B cell (primary cell): ENCODE results near the gene PPM1M. TPM values are rescaled to one million over a fixed set of nuclear protein-coding genes. Genes with fewer than 3 reads are reported as not detected.

Experiments used
- ATAC-seq: fragments of 200-7000 bp; cut with Tn5 transposase; one replicate; pipeline ENCODE4 v1.10.0; 2021; ENCODE audit warnings: low read depth, mild to moderate bottlenecking, moderate number of reproducible peaks, moderate library complexity
- CTCF ChIA-PET: fragments of 350-600 bp; sonication (Branson Sonifier 250); formaldehyde crosslinking; loops from one replicate; lab custom pipeline; 2021; ENCODE audit warnings: antibody characterized with exemption, inconsistent platforms; lab: Charles Lee
- POLR2A ChIA-PET: fragments of 350-600 bp; sonication (Branson Sonifier 250); formaldehyde crosslinking; loops from one replicate; lab custom pipeline; 2021; ENCODE audit warnings: antibody characterized with exemption; lab: Charles Lee
- DNase-seq: peaks from one replicate; pipeline ENCODE4 v3.0.0; 2013
- H2AFZ ChIP-seq: 2 replicates; pipeline ENCODE4 v1.6.1; 2012; ENCODE audit warnings: mild to moderate bottlenecking, low read depth, low read length; ENCODE audit not compliant: insufficient read depth, poor library complexity, severe bottlenecking
- H3K27ac ChIP-seq, 2 donors: 1 replicate in 1 of 2; 2 replicates in 1 of 2; pipeline ENCODE4 v1.5.1; 2012 to 2013; ENCODE audit warnings: low read length in 2 of 2, mild to moderate bottlenecking in 2 of 2, moderate library complexity in 1 of 2
- H3K27me3 ChIP-seq, 4 experiments: fragments of 200-600 bp in 1 of 4; sonication (generic) in 1 of 4; replicated peaks in 1 of 4; 1 replicate in 2 of 4; 2 replicates in 2 of 4; pipeline versions ENCODE4 v1.6.1 to v1.7.0; 2013 to 2016; ENCODE audit warnings: low read length in 3 of 4, mild to moderate bottlenecking in 2 of 4, mixed read lengths in 1 of 4, moderate library complexity in 1 of 4; ENCODE audit not compliant: insufficient read depth in 4 of 4, control insufficient read depth in 3 of 4; ENCODE audit errors: control extremely low read depth in 1 of 4
- H3K36me3 ChIP-seq, 2 experiments: replicated peaks in 1 of 2; 1 replicate in 1 of 2; 2 replicates in 1 of 2; pipeline versions ENCODE4 v1.6.1 to v1.7.1; 2013; ENCODE audit warnings: low read length in 1 of 2; ENCODE audit not compliant: insufficient read depth in 2 of 2, control insufficient read depth in 1 of 2; ENCODE audit errors: control extremely low read depth in 1 of 2, extremely low read depth in 1 of 2
- H3K4me1 ChIP-seq, 2 donors: fragments of 200-600 bp in 1 of 2; sonication (generic) in 1 of 2; 1 replicate in 1 of 2; 2 replicates in 1 of 2; pipeline versions ENCODE4 v1.5.1 to v1.6.1; 2013 to 2017; ENCODE audit warnings: low read length in 2 of 2; ENCODE audit not compliant: control insufficient read depth in 2 of 2, insufficient read depth in 2 of 2
- H3K4me2 ChIP-seq: replicated peaks from 2 replicates; pipeline ENCODE3; 2012; ENCODE audit warnings: mild to moderate bottlenecking, low read depth, low read length; ENCODE audit not compliant: poor library complexity, severe bottlenecking
- H3K4me3 ChIP-seq, 5 experiments: fragments of 200-600 bp in 1 of 5; sonication (generic) in 1 of 5; 1 replicate in 3 of 5; 2 replicates in 2 of 5; pipeline versions ENCODE4 v1.5.1 to v1.7.0; 2011 to 2016; ENCODE audit warnings: low read length in 4 of 5, mild to moderate bottlenecking in 4 of 5, low read depth in 2 of 5, control low read depth in 1 of 5, moderate library complexity in 1 of 5; ENCODE audit not compliant: insufficient read depth in 1 of 5; ENCODE audit errors: control extremely low read depth in 1 of 5, extremely low read depth in 1 of 5
- H3K79me2 ChIP-seq: fragments of 200-600 bp; sonication (generic); one replicate; pipeline ENCODE4 v1.6.0; 2016; ENCODE audit warnings: low read length; ENCODE audit not compliant: control insufficient read depth, insufficient read depth
- H3K9ac ChIP-seq: fragments of 200-600 bp; sonication (generic); 2 replicates; pipeline ENCODE4 v1.6.1; 2017; ENCODE audit warnings: mild to moderate bottlenecking, low read length, moderate library complexity
- H3K9me3 ChIP-seq, 3 donors: one replicate each; pipeline versions ENCODE4 v1.6.1 to v1.7.1; 2013; ENCODE audit warnings: low read length in 2 of 3; ENCODE audit not compliant: control insufficient read depth in 2 of 3, insufficient read depth in 1 of 3; ENCODE audit errors: control extremely low read depth in 1 of 3
- H4K20me1 ChIP-seq: 2 replicates; pipeline ENCODE4 v1.6.0; 2012; ENCODE audit warnings: mild to moderate bottlenecking, low read length; ENCODE audit not compliant: insufficient read depth, control insufficient read depth, poor library complexity, severe bottlenecking
- H3K27ac Mint-ChIP-seq: one replicate; pipeline ENCODE4 v1.8.0; 2021; ENCODE audit warnings: mixed read lengths
- H3K27me3 Mint-ChIP-seq: one replicate; pipeline ENCODE4 v1.8.0; 2021; ENCODE audit warnings: mixed read lengths
- H3K4me1 Mint-ChIP-seq: one replicate; pipeline ENCODE4 v1.8.0; 2021; ENCODE audit warnings: mixed read lengths
- H3K4me3 Mint-ChIP-seq: one replicate; pipeline ENCODE4 v1.8.0; 2021; ENCODE audit warnings: mixed read lengths
- H3K9me3 Mint-ChIP-seq: one replicate; pipeline ENCODE4 v1.8.0; 2022; ENCODE audit warnings: mixed read lengths; ENCODE audit not compliant: insufficient read depth
- CTCF ChIP-seq: fragments of 200-600 bp; IDR thresholded peaks from one replicate; pipeline ENCODE4 v1.8.0; 2022; ENCODE audit warnings: antibody characterized with exemption, mild to moderate bottlenecking
- EZH2 ChIP-seq: IDR thresholded peaks from 2 replicates; pipeline ENCODE4 v1.6.1; 2012; ENCODE audit warnings: borderline replicate concordance, low read depth, mild to moderate bottlenecking, moderate library complexity, low read length; ENCODE audit not compliant: insufficient read depth, poor library complexity, severe bottlenecking
- WGBS: methylation state at CpG from one replicate; pipeline ENCODE4 v1.1.5; 2013; ENCODE audit warnings: missing lambda C conversion rate; ENCODE audit not compliant: insufficient coverage; 5-methylcytosine and 5-hydroxymethylcytosine counted together
- intact Hi-C: fragments of 100-400 bp; cut with micrococcal nuclease; formaldehyde crosslinking; loops from one replicate; pipeline ENCODE4 v1.10.0; 2022
- polyA plus RNA-seq: library from polyadenylated mRNA; depleted of rRNA; stranded (reverse); fragments of >200 nt; gene quantifications from 2 replicates; pipeline ENCODE4 v1.2.3, GENCODE V29; 2012
- total RNA-seq, 2 donors: library from RNA; stranded (reverse); fragments of 120-200 nt in 1 of 2; gene quantifications; 1 replicate in 1 of 2; 2 replicates in 1 of 2; pipeline versions ENCODE4 v1.2.3 to v1.2.4, GENCODE V29; 2013 to 2022

PPM1M gene
- total and polyA plus RNA-seq, 2 donors (not counting 1 experiment from before 2014, with no cell fraction given) = 45.0 to 65.2 TPM

GRCh38 chr3:52197499-52197841, 48.1 kb upstream of the PPM1M start:
- Histone ChIP-seq H3K79me2 (peaks cover 26% of the 10 kb centered on the region), H3K4me1 (peaks cover 16 to 27% of the 10 kb centered on the region in 2 donors), H3K9me3 (no peaks in the 10 kb centered on the region), H3K9ac (peak overlapping the region; percentile 86), H3K4me3 (peak overlapping the region in 4 of 5 experiments; percentile 82 to 90 (median 86)), H3K27ac (peak overlapping the region; percentile 41 to 79), H3K4me2 (peak overlapping the region; percentile 85), H2AFZ (peak overlapping the region; percentile 94), H3K36me3 (peaks cover 3 to 10% of the 10 kb centered on the region in 2 experiments), H3K27me3 (no peaks in the 10 kb centered on the region), H4K20me1 (no peaks in the 10 kb centered on the region)
- ChIA-PET CTCF (interaction anchor here (1.8 to 1.9 kb wide), 2 partner anchors 23 to 28 kb away, joined by 6 read pairs; partner anchors contain the start of gene TLR9), POLR2A (interaction anchor here (0.6 to 1.1 kb wide), 4 partner anchors 36 to 339 kb away, joined by 3 to 11 read pairs (median 5); partner anchors contain the start of genes ABHD14B, POC1A and UQCC5)
- no peak for DNase-seq
- H3K27ac Mint-ChIP-seq = peak overlapping the region; percentile 88
- TF ChIP-seq CTCF (no peak), EZH2 (no peak)
- H3K9me3 Mint-ChIP-seq = no peaks in the 10 kb centered on the region
- intact Hi-C loops = loop anchor here (1.0 kb wide), 1 partner anchor 255 kb away; the partner anchor contains the start of gene PARP3
- H3K27me3 Mint-ChIP-seq = no peaks in the 10 kb centered on the region
- ATAC-seq = no peak
- peaks cover 37% of the 10 kb centered on the region for H3K4me1 Mint-ChIP-seq
- peak overlapping the region; percentile 92 for H3K4me3 Mint-ChIP-seq
- WGBS = 54% methylated on average over 9 of the region's 10 CpGs

GRCh38 chr3:52197842-52198625, 47.5 kb upstream of the PPM1M start, which contains the start of gene ALAS1:
TSS of gene ALAS1 (plus strand) at chr3:52198160. CDS start at chr3:52199242, 1,082 bp downstream.
- Mint-ChIP-seq H3K4me3 (peak within 1 kb of the TSS; percentile 92), H3K4me1 (peaks cover 42% of the 10 kb centered on the region), H3K9me3 (no peaks in the 10 kb centered on the region), H3K27ac (peak within 1 kb of the TSS; percentile 90), H3K27me3 (no peaks in the 10 kb centered on the region)
- Histone ChIP-seq H3K4me3 (peak within 1 kb of the TSS; percentile 9 to 90 (median 86)), H3K27me3 (no peaks in the 10 kb centered on the region), H4K20me1 (no peaks in the 10 kb centered on the region), H2AFZ (peak within 1 kb of the TSS; percentile 94), H3K79me2 (peaks cover 26% of the 10 kb centered on the region), H3K4me1 (peaks cover 19 to 33% of the 10 kb centered on the region in 2 donors), H3K9ac (peak within 1 kb of the TSS; percentile 86), H3K27ac (peak within 1 kb of the TSS; percentile 41 to 79), H3K9me3 (no peaks in the 10 kb centered on the region), H3K36me3 (peaks cover 8 to 16% of the 10 kb centered on the region in 2 experiments), H3K4me2 (peak within 1 kb of the TSS; percentile 85)
- CTCF ChIA-PET = interaction anchor here (1.8 to 1.9 kb wide), 2 partner anchors 22 to 28 kb away, joined by 6 read pairs; partner anchors contain the start of gene TLR9
- TF ChIP-seq EZH2 = no peak
- no peak for TF ChIP-seq CTCF
- peak; percentile 96 for DNase-seq
- POLR2A ChIA-PET = interaction anchor here (0.9 to 1.1 kb wide), 4 partner anchors 28 to 338 kb away, joined by 3 to 6 read pairs (median 4); partner anchors contain the start of genes ABHD14B, POC1A, TLR9 and UQCC5
- under 1% methylated on average over 71 of the region's 71 CpGs for WGBS
- intact Hi-C loops = loop anchor here (1.0 kb wide), 3 partner anchors 27 to 256 kb away; partner anchors contain the start of genes PARP3, POC1A and TLR9
- ATAC-seq = peak; percentile 96
